Osteocyte (in vitro differentiated cells): ENCODE measurements around the gene HGF. TPM values are rescaled to one million over a fixed set of nuclear protein-coding genes. Genes with fewer than 3 reads are reported as not detected.

ENCODE experiments used
- DNase-seq: peaks from one replicate; pipeline ENCODE4 v3.0.0; 2021; ENCODE audit warnings: mixed read lengths; ENCODE audit not compliant: unreplicated experiment; ENCODE audit errors: extremely low spot score
- H3K27ac Mint-ChIP-seq: one replicate; pipeline ENCODE4 v1.8.0; 2021; ENCODE audit warnings: mild to moderate bottlenecking, mixed read lengths; ENCODE audit not compliant: unreplicated experiment
- H3K27me3 Mint-ChIP-seq: one replicate; pipeline ENCODE4 v1.8.0; 2021; ENCODE audit warnings: mixed read lengths; ENCODE audit not compliant: unreplicated experiment
- H3K36me3 Mint-ChIP-seq: one replicate; pipeline ENCODE4 v1.8.0; 2021; ENCODE audit warnings: mixed read lengths; ENCODE audit not compliant: unreplicated experiment
- H3K4me1 Mint-ChIP-seq: one replicate; pipeline ENCODE4 v1.8.0; 2021; ENCODE audit warnings: mixed read lengths; ENCODE audit not compliant: unreplicated experiment
- H3K4me3 Mint-ChIP-seq: one replicate; pipeline ENCODE4 v1.8.0; 2021; ENCODE audit warnings: mild to moderate bottlenecking, moderate library complexity, mixed read lengths; ENCODE audit not compliant: unreplicated experiment
- H3K9me3 Mint-ChIP-seq: one replicate; pipeline ENCODE4 v1.8.0; 2021; ENCODE audit warnings: mixed read lengths; ENCODE audit not compliant: unreplicated experiment
- total RNA-seq: library from RNA; stranded (reverse); gene quantifications from 2 replicates; pipeline ENCODE4 v1.2.1, GENCODE V29; 2021
- TF ChIP-seq, protein P1 (sequence below): fragments of 200-600 bp; sonication (generic); IDR thresholded peaks from 2 replicates; pipeline ENCODE4 v1.5.0; 2021; ENCODE audit warnings: antibody characterized with exemption, mild to moderate bottlenecking, moderate library complexity

HGF gene
- total RNA-seq, 1 donor from 2014 or later: 16.0 TPM

DNA sequence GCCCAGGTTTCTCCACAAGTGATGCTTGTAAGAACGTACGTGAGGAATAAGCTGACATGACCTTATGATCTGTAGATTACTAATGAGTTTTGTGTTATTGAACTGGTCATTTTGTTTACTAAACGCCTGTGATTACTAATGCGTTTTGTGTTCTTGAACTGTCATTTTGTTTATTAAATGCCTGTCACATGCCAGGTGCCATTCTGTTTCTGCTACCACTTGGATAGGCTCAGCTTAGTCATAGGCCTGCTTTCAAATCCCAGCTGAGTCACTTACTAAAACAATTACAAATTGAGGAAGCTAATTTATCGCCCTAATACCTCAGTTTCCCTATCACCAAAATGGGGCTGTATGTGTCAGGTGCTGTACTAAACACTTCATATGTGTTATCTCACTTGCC is 4.7 kb upstream of the HGF start:
- H3K4me1 Mint-ChIP-seq: peaks cover 34% of the 10 kb centered on the region
- H3K27me3 Mint-ChIP-seq: no peaks in the 10 kb centered on the region
- no peak overlapping the region for H3K4me3 Mint-ChIP-seq
- no peak overlapping the region for H3K27ac Mint-ChIP-seq
- TF ChIP-seq, protein P1, sequence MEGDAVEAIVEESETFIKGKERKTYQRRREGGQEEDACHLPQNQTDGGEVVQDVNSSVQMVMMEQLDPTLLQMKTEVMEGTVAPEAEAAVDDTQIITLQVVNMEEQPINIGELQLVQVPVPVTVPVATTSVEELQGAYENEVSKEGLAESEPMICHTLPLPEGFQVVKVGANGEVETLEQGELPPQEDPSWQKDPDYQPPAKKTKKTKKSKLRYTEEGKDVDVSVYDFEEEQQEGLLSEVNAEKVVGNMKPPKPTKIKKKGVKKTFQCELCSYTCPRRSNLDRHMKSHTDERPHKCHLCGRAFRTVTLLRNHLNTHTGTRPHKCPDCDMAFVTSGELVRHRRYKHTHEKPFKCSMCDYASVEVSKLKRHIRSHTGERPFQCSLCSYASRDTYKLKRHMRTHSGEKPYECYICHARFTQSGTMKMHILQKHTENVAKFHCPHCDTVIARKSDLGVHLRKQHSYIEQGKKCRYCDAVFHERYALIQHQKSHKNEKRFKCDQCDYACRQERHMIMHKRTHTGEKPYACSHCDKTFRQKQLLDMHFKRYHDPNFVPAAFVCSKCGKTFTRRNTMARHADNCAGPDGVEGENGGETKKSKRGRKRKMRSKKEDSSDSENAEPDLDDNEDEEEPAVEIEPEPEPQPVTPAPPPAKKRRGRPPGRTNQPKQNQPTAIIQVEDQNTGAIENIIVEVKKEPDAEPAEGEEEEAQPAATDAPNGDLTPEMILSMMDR: no peak
- H3K9me3 Mint-ChIP-seq: no peaks in the 10 kb centered on the region
- DNase-seq: no peak
- peaks cover 4% of the 10 kb centered on the region for H3K36me3 Mint-ChIP-seq

DNA sequence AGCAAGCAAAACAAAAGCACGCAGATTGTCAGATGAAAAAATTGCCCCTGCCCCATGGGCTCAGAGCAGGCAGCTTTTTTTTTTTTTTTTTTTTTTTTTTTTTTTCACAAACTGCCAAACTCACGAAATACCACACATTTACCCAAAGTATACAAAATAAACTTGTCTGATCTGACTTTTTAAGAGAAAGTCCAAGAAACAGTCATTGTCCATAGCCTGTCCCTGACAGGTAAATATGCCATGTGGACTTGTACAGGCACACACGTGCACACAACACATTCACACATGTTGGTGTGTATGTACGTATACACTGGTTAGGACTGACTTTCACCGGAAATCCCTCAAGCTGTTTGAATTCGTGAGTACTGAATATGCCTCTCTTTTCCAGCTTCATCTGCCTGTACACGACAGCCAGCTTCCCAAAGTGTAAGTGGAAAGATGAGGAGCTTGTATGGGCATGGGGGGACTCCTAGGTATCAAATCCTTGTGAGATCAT is 929 bp upstream of the HGF start:
- TF ChIP-seq, protein P1: no peak

DNA sequence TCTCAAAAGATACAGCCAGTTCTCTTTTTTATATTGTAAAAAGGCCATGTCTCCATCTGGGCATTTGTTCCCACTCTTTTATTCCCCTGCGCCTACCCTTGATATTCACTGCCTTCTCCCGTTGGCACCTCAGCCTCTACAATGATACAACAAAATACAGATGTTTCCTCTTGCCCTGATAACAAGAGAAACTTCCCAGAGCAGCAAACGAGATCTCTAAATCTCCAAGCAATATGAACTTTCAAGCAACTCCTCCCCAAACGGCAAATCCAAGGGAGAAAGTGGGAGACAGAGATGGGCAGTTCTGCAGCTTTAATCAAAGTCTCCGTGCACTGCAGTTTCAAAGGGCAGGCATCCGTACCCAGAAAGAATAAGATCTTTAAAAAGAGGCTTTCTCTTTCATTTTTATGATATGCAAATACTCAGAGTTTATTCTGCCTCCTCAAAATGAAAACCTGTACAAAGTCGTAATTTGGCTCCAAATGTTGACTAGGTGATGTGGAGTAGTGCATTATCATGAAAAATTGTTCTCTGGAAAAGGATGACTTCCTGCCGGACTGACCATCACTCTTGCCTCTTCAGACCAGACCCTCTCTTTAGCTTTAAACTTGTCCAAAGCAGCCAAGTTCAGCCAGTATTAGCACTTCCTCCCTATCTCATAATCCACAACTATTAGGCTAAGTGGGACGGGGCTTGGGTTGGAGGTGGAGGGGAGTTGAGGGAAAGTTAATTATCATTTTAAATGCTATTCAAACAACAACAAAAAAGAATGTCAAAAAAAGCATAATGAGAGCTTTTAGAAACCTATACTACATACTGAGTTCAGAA is 682 bp downstream of the HGF start:
- H3K4me3 Mint-ChIP-seq: peak overlapping the region; percentile 70
- H3K27ac Mint-ChIP-seq: peak overlapping the region; percentile 56
- no peak for DNase-seq
- peaks cover 28% of the 10 kb centered on the region for H3K36me3 Mint-ChIP-seq
- H3K4me1 Mint-ChIP-seq: peaks cover 59% of the 10 kb centered on the region
- no peaks in the 10 kb centered on the region for H3K27me3 Mint-ChIP-seq
- H3K9me3 Mint-ChIP-seq: peaks cover 5% of the 10 kb centered on the region
- TF ChIP-seq, protein P1: no peak

More for the DNA sequence above, 929 bp upstream of the HGF start:
- Mint-ChIP-seq H3K4me3 (no peak overlapping the region), H3K4me1 (peaks cover 52% of the 10 kb centered on the region), H3K27me3 (no peaks in the 10 kb centered on the region), H3K27ac (peak overlapping the region; percentile 79), H3K9me3 (peaks cover 5% of the 10 kb centered on the region), H3K36me3 (peaks cover 19% of the 10 kb centered on the region)
- DNase-seq: no peak

DNA sequence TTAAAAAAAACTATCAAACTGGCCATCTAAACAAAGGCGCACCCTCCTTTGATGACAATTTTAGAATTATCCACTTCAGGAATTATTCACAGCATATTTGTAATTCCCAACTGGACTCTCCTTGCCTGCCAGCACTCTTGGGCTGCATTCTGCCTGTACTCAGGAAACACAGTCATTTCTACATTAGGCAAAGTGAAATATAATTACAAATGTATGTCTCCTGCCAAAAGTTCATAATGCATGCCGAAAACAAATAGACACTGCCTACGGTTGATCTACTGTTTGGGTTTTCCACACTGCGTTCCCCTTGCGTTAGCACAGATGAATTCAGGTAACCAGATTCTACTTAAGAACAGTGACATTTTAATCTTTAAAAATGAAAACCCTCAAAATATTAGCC is 1.9 kb downstream of the HGF start:
- no peak for DNase-seq
- H3K4me1 Mint-ChIP-seq: peaks cover 66% of the 10 kb centered on the region
- H3K27me3 Mint-ChIP-seq: no peaks in the 10 kb centered on the region
- H3K4me3 Mint-ChIP-seq: peak overlapping the region; percentile 70
- peaks cover 5% of the 10 kb centered on the region for H3K9me3 Mint-ChIP-seq
- TF ChIP-seq, protein P1: no peak
- peaks cover 35% of the 10 kb centered on the region for H3K36me3 Mint-ChIP-seq
- peak overlapping the region; percentile 60 for H3K27ac Mint-ChIP-seq

DNA sequence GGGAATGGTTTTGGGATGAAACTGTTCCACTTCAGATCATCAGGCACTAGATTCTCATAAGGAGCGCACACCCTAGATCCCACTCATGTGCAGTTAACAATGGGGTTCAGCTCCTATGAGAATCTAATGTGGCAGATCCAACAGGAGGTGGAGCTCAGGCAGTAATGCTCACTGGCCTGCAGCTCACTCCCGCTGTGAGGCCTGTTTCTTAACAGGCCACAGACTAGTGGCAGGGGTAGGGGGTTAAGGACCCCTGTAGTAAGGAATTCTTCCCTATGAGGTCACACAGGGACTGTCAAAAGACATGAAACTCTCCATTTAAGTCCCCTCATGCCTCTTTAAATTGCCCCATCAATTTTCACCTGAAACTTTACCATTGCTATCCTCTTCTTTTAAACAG is 8.0 kb downstream of the HGF start:
- no peaks in the 10 kb centered on the region for H3K27me3 Mint-ChIP-seq

More for the DNA sequence above, 8.0 kb downstream of the HGF start:
- no peak for DNase-seq
- Mint-ChIP-seq H3K9me3 (peaks cover 3% of the 10 kb centered on the region), H3K27ac (peak overlapping the region; percentile 63), H3K4me1 (peaks cover 42% of the 10 kb centered on the region), H3K4me3 (no peak overlapping the region), H3K36me3 (peaks cover 50% of the 10 kb centered on the region)
- TF ChIP-seq, protein P1: no peak
